Measurements from ENCODE around the gene HSD11B2. TPM values are rescaled to one million over a fixed set of nuclear protein-coding genes. Genes with fewer than 3 reads are reported as not detected.

HSD11B2 gene
- total and polyA plus RNA-seq, 2 donors (not counting 3 experiments of a cell fraction or from before 2014, with no cell fraction given), result 0.10 TPM; not detected in 1

DNA sequence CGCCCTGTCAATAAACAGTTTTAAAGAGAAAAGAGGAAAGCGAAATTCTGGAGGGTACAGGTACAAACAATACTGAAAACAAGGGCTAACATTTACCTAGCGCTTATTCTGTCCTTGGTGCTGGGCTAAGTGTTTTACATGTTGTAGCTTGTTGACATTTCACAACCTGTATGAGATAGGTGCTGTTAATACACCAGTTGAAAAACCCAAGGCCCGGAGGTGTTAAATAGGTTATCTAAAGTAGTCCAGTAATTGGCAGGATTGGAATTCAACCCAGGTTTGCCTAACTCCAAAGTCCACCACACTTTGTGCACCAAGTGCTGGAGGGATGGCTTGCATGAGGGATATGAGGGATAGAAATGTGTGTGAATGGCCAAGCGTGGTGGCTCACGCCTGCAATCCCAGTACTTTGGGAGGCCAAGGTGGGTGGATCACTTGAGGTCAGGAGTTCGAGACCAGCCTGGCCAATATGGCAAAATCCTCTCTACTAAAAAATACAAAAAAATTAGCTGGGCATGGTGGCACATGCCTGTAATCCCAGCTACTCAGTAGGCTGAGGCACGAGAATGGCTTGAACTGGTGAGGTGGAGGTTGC, 47.1 kb downstream of the HSD11B2 start:
- no TSS peak for BruUV-seq (replicated peaks)
- CTCF ChIA-PET, result interaction anchor here (2.2 kb wide), 1 partner anchor 50 kb away, joined by 8 read pairs; no protein-coding TSS in a partner anchor
- Histone ChIP-seq H3K27me3 (ENCODE audit: control insufficient read depth in 2 of 2, insufficient read depth in 2 of 2, low read length in 2 of 2) (no peaks in the 10 kb centered on the region), H3K9me1 (replicated peaks; ENCODE audit: control insufficient read depth, extremely low read depth, insufficient read depth, low read length) (no peaks in the 10 kb centered on the region), H3K36me3 (ENCODE audit: control insufficient read depth in 2 of 2, extremely low read depth in 1 of 2, insufficient read depth in 2 of 2, low read length in 2 of 2) (no peaks in the 10 kb centered on the region), H3K9ac (replicated peaks; ENCODE audit: extremely low read depth, insufficient read depth, low read length) (no peak overlapping the region), H3K4me1 (ENCODE audit: control insufficient read depth, extremely low read depth, insufficient read depth, low read length) (peaks cover 22% of the 10 kb centered on the region), H2AFZ (ENCODE audit: low read depth, low read length) (no peak overlapping the region), H3K79me2 (ENCODE audit: control insufficient read depth, insufficient read depth, low read length) (peaks cover 45% of the 10 kb centered on the region), H3K27ac (ENCODE audit: insufficient read depth, low read depth, low read length) (no peak overlapping the region), H4K20me1 (replicated peaks; ENCODE audit: control insufficient read depth, extremely low read depth, insufficient read depth, low read length) (peaks cover 2% of the 10 kb centered on the region), H3K4me3 (replicated peaks in 1 of 3; ENCODE audit: insufficient read depth in 1 of 3, low read depth in 1 of 3, low read length in 3 of 3) (no peak overlapping the region), H3K9me3 (replicated peaks; ENCODE audit: control insufficient read depth, insufficient read depth, low read length) (no peaks in the 10 kb centered on the region), H3K4me2 (ENCODE audit: insufficient read depth, low read length) (no peak overlapping the region)
- intact Hi-C loops (cut with micrococcal nuclease), result no loop called here
- DNase-seq (ENCODE audit: low read depth, low spot score) (no peak), FAIRE-seq (no peak)
- dilution Hi-C loops (cut with MboI; ENCODE audit: extremely low pct_ligation_motif_present, low sequenced_read_pairs), result no loop called here
- TF ChIP-seq POLR2AphosphoS5 (IDR thresholded peaks at IDR 0.05; ENCODE audit: insufficient read depth, low read depth, low read length) (no peak), FOS (IDR thresholded peaks at IDR 0.05; ENCODE audit: borderline replicate concordance, insufficient read depth, low read length) (no peak), POLR2A (IDR thresholded peaks at IDR 0.05; ENCODE audit: low read depth, low read length) (no peak), GATA2 (IDR thresholded peaks at IDR 0.05; ENCODE audit: insufficient read depth, insufficient read length, low read depth, low read length) (no peak), EZH2 (IDR thresholded peaks at IDR 0.05; ENCODE audit: borderline replicate concordance, low read depth, low read length, severe bottlenecking) (no peak), MYC (IDR thresholded peaks at IDR 0.05; ENCODE audit: low read depth, low read length) (no peak), JUN (IDR thresholded peaks at IDR 0.05; ENCODE audit: borderline replicate concordance, insufficient read depth, insufficient read length, low read depth) (no peak), CTCF (IDR thresholded peaks at IDR 0.05; ENCODE audit: extremely low read depth in 1 of 2, insufficient read depth in 1 of 2, low read depth in 1 of 2, low read length in 2 of 2) (no peak)
- POLR2A ChIA-PET, result interaction anchor here (0.7 kb wide), 1 partner anchor 212 kb away, joined by 3 read pairs; no protein-coding TSS in a partner anchor
